C4-2B (cell line): ENCODE data around the gene CEP85L.

ENCODE experiments used
- ZFX ChIP-seq: fragments of 450-650 bp; IDR thresholded peaks from 2 replicates; pipeline ENCODE4 v1.6.1; 2017
- TF ChIP-seq, protein P1 (sequence below): fragments of 450-650 bp; conservative IDR thresholded peaks from 2 replicates; pipeline ENCODE4 v1.5.1; 2017; ENCODE audit warnings: mild to moderate bottlenecking

DNA sequence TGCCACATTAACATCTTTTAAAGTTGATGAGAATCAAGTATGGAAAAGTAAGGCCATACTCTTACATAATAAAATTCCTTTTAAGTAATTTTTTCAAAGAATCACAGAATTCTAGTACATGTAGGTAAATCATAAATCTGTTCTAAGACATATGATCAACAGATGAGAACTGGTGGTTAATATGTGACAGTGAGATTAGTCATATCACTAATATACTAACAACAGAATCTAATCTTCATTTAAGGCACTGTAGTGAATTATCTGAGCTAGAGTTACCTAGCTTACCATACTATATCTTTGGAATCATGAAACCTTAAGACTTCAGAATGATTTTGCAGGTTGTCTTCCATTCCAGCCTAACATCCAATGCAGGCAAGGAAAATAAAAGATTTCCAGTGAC lies 91.7 kb downstream of the CEP85L start:
- TF ChIP-seq, protein P1, sequence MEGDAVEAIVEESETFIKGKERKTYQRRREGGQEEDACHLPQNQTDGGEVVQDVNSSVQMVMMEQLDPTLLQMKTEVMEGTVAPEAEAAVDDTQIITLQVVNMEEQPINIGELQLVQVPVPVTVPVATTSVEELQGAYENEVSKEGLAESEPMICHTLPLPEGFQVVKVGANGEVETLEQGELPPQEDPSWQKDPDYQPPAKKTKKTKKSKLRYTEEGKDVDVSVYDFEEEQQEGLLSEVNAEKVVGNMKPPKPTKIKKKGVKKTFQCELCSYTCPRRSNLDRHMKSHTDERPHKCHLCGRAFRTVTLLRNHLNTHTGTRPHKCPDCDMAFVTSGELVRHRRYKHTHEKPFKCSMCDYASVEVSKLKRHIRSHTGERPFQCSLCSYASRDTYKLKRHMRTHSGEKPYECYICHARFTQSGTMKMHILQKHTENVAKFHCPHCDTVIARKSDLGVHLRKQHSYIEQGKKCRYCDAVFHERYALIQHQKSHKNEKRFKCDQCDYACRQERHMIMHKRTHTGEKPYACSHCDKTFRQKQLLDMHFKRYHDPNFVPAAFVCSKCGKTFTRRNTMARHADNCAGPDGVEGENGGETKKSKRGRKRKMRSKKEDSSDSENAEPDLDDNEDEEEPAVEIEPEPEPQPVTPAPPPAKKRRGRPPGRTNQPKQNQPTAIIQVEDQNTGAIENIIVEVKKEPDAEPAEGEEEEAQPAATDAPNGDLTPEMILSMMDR: no peak
- no peak for TF ChIP-seq ZFX
